HG03135 (cell line): Measurements from ENCODE around the gene SGO2.
"Not testable (repeated sequence)": the region's sequence is repeated elsewhere in the genome, so short reads cannot be mapped to it uniquely, and the experiment has no call there.

ENCODE experiments used
- ATAC-seq: cut with Tn5 transposase; IDR thresholded peaks from one replicate; pipeline ENCODE4 v1.9.1; 2021; ENCODE audit warnings: mild to moderate bottlenecking, moderate library complexity; ENCODE audit not compliant: unreplicated experiment

Gene SGO2

DNA sequence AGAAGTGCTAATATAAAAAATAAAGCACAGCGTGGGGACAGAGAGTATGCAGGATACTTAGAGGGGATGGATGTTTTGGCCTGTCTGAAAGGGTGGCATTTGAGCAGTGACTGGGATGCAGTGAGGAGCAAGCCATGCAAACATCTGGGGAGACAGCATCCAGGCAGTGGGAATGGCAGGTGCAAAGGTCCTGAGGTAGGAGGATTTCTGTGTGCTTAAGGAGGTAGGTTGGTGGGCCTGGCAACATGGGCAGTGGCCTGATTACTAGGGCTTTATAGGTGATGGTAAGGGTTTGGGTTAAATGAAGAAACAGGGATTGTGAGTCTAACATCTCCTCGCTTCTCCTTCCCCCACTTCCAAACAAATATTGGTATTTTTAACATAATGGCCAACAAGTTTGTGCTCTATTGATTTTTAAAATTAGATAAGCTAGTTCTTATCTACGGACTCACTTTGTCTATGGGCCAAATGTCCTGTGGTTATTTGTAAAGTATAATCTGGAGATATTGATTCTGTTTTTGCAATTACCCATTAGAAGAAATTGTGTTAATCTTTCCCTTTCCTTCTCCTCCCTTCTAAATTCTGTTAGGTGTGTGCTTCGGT lies 62.2 kb downstream of the SGO2 start:
- no peak for ATAC-seq

DNA sequence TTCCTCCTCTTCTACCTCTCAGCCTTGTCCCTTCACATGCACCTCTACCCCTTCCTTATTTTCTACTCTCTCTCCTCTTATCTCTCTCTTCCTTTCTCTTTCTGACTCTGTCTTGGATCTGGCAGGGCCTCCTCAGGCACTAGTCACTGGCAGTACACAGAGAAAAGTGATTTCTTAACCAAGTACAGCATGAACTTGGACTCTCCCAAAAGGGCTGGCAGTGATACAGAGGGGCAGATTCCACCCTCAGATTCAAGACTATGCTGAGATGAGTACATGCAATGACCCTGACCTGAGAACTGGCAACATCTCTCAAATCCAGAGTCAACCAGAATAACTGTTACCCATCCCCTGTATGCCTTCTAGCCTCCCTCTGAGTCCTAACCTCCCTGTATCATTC lies 64.1 kb downstream of the SGO2 start:
- ATAC-seq: no peak

DNA sequence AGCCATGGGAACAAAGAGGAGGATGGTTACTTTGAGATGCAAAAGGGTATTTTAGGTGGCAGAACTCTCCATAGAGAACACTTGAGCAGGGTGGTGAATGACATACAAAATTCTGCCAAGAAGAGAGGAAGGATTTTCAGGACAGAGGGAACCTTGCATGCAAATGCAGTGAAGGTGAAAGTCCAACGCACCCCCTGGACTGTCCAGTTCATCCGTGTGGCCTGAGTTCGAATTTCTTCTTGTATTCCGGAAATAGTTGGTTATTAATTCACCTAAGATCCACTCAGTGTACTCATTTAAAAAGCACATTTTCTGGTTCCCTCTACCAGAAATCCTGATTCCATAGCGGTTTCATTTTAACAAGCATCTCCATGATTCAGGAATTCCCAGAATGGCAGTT lies 65.3 kb downstream of the SGO2 start:
- no peak for ATAC-seq

DNA sequence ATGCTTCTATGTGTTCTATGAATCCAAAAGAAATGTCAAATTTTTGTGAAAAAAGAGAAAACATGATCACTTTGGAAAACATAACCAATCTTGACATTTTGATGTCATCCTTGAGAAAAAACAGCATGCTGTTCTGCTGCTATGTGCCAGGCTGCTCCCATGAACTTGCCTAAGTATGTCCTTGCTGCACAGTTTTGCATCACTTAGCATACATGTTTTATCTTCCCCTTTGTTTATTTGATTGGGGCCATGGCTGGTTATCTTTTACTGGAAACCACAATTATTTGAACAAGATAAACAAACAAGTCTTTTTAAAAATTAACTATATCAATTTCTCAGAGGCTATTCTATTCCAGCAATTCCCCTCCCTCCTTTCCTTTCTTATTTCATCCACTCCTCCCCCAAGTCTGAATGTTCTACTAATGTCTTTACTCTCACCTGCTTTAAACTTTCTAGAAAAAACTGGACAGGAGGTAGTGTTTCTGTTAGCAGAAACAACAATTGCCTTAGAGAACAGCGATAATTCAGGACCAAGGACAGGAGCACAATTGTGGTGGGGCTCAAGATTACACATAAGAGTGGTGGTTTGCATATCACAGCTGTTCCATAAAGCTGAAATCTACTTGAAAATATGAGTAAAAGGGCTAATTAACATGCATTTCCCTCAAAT lies 66.5 kb downstream of the SGO2 start:
- no peak for ATAC-seq

DNA sequence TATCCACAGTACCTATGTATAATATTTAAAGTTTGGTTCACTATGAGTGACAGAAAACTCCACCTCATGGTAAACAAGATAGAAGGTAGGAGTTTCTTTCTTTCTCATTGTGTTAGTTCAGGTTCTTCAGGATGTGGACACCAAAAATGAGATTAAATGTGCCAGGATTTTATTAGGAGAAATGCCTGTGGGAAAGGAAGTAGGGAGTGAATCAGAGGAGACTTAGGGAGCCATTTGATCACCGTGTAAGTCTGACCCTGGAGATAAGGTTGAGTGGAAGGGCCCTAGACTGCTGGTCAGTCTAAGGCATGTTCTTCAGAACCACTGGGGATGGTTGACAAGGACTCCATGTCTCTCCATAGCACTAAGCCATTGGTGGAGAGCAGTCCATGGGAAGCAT lies 67.9 kb downstream of the SGO2 start:
- no peak for ATAC-seq

DNA sequence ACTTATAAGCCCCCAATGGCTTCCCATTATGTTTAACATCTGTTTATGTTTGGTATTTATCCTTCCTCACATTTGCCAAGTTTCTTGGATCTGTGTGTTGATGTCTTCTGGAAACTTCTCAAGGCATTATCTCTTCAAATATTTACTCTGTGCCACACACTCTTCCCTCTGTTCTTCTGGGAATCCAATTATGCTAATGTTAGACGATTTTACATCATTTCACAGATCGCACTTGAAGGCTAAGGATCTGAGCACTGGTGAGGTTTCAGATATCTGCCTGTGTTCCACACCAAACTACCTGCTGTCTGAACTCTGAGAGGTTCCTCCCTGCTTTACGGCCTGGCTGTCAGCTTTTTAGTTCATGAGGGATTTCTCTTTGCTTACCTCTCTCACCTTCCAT lies 69.9 kb downstream of the SGO2 start:
- ATAC-seq: no peak

DNA sequence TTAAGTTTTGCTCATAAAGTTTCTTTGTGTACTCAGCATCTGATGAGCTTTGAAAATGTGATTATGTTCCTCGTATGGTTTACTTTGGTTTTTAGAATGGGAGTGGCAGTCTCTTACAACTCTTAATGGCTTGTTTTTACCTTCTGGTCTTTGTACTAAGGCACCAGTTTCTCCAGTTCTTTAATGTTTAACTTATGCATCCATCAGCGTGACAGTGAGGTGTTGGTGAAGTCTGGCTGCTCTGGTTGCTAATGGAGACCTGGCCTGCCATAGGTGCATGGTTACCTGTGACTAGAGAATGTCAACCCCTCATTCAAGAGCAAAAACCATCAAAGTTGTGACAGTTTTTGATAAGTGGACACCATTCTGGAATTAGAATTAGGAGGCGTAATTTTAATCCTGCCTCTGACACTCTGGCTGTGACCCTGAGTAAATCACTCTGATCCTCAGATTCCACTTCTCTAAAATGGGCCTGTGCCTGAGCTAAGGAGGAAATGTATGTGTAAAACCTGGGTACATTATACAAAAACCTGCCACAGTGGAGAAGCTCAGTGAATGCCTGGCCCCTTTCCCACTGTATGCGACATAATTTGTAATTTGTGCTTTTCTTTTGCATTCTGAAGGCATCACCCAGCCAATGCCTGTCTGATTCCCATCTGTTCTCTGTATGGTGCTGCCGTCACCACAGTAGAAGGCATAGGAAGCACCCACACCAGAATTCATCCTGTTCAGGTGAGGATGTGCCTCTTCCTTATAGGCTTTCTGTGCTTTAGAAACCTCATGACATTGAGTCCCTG lies 71.0 kb downstream of the SGO2 start:
- no peak for ATAC-seq

DNA sequence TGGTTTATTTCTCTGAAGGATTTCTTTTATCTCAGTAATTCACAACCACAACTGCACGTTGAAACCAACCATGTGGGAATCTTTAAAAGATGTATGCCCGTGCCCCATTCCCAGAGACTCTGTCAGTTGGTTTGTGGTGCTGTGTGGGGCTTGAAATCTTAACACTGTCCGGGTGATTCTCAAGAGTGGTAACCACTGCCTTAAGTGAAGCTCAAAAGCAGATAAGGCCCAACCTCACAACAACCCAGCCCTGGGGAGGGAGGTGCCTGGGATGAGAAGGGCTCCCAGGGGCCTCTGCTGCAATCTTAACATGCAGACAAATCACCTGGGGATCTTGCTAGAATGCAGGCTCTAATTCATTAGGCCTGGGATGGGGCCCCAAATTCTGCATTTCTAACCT lies 73.2 kb downstream of the SGO2 start:
- no peak for ATAC-seq

DNA sequence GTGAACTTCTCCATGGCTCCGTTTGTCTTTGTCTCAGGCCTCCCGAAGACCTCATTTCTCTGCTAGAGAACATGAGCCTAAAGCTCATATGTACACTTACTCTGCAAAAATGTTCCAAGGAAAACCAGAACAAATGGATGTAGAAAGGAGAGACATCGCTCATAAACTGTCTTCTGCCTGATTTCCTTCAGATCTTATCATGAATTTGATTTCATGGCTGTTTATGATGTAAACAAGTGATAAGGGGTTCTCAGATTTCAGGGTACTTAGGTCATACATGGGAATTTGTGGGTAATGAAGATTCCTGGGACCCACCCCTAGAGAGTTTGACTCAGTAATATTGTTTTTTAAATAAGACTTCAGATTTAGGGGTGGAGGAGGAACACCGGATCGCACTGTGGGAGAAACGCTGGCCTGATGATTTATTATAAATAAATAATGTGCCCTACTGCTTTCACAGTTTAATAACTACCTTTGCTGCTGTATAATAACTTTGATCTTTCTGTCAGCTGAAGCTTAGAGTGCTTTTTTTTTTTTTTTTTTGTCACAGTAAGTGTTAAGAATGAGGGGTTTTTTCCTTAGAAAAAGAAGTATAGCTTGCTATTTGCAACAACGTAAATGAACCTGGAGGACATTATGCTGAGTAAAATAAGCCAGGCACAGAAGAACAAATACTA lies 74.7 kb downstream of the SGO2 start:
- ATAC-seq: no peak

DNA sequence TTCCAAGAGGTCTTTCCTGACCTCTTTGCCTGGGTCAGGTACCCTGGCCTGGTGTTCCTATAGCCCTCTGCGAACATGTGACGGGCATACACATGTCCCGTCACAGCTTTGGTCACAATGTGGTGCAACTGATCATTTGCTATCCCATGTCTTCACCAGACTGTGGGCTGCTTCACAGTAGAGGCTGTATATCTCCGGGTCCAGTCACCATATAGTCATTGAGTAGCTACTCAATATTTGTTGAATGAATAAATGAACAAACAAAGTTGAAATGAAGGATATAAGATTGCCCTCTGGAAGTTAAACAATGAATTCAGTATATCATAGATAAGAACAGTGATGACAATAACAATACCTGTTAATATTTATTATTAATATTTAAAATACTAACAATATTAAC lies 76.6 kb downstream of the SGO2 start:
- ATAC-seq: no peak

DNA sequence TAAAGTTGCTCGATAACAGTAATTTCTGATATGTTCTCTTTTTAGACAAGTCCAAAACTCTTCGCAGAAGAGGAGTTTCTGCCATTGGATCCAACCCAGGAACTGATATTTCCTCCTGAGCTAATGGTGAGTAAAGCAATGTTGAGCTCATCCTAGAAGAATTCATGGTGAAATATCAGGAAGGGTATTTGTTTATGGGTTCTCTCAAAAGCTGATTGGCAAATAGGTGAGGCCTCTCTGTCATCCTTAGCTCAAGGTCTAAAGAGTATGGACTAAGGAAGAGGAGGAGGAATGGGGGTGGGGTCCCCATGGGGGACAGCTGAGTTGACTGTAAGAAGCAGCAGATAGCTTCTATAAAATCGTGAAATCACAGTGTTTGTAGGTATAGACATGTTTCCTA lies 78.0 kb downstream of the SGO2 start:
- no peak for ATAC-seq

DNA sequence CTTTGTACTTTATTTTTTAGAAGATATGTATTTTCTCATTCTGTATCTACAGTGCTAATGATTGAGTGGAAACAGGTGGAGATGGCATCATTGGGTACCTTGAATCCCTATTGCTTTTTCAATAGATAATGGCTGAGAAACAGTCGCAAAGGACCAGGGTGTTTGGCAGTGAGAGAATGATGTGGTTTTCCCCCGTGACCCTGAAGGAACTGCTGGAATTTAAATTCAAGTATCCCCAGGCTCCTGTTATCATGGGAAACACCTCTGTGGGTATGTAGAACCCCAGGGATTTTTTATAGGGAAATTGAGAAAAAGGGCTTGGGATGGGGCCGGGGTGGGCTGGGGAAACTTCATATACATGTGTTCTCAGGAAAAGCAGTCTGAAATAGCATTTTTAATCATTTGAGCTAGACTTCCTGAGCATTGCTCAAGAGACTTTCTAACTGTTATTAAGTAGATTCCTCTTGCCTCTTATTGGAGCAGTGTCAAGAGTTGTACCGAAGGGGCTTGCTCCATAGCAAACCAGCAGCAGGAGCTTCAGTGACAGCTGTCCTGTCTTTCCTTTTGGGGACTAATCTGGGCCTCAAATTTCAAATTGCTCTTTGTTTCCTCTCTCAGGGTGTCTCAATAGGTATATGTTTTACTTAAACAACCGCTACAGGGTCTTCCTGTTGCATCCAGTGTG lies 78.7 kb downstream of the SGO2 start:
- ATAC-seq: no peak

DNA sequence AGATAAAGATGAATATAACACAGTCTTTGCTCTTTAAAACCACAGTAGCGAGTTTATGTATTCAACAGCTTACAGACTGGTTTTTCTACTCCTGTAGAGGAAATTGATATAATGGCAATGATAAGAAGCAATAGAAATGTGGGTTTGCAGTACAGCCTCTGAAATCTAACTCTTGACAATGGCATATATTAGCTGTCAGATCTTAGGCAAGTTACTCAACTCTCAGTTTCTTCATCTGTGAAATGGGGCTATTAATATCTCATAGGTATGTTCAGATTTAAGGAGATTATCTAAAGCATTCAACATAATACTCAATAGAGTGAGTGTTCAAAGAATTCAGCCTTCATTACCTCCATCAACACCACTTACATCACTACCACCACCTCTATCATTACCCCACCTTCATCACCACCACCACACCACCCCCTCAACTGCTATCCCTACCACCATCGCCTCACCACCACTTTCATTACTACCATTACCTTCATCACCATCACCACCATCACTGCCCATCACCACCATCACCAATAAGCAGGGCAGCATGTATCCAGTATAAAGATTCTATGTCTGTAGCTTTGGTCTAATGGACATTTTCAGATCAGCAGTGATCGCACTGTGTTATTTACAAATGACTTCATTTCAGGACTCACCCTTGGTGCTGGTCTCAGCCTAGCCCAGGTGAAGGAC lies 82.5 kb downstream of the SGO2 start:
- no peak for ATAC-seq

DNA sequence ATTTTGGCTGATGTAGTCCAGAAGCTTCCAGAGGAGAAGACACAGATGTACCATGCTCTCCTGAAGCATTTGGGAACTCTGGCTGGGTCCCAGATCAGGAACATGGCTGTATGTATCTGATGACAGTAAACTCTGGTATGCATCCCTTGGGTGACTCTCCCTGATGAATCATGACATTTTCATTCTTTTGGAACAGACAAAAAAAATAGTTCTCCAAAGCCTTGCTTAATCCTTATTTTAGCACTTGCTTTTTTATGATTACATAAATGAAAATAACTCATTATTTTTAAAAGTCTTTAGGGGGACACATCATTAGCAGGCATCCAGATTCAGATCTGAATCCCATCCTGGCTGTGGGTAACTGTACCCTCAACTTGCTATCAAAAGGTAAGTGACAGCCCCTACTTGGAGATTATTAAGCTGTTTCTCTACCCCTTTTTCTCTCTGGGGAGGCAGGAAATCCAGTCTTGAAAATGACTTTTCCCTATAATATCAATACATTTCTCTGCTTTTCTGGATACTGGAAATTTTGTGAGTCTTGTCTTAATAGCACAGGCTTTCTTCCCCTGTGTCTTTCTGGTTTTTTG lies 83.1 kb downstream of the SGO2 start:
- ATAC-seq: no peak

DNA sequence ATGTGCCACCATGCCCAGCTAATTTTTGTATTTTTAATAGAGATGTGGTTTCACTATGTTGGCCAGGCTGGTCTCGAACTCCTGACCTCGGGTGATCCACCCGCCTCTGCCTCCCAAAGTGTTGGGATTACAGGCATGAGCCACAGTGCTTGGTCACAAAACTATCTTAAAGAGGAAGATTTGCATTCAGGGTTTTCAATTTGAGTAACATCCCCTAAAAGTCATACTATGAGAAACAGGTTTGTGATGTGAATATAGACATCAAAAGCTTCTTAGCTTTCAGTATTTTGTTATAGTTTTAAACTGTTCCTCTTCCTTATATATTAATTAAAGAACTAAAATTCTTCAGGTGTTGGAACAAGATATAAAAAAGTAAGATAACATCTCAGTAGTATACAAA lies 84.2 kb downstream of the SGO2 start:
- not testable (repeated sequence) for ATAC-seq

DNA sequence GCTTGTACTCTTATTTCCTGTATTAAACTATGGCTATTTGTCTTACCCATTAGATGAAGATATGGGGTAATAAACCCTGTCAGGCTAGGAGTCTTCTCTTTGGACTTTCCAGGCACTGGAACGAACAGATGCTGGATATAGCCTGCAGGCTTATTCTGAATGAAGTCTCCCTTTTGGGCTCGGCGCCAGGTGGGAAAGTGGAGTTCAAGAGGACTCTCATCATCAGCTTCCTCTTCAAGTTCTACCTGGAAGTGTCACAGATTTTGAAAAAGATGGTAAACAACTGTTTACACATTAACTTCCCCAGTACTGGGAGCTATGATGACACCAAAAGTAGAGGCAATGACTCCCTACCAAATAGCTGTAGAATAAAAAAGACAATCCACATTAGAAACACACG lies 87.7 kb downstream of the SGO2 start:
- ATAC-seq: no peak

DNA sequence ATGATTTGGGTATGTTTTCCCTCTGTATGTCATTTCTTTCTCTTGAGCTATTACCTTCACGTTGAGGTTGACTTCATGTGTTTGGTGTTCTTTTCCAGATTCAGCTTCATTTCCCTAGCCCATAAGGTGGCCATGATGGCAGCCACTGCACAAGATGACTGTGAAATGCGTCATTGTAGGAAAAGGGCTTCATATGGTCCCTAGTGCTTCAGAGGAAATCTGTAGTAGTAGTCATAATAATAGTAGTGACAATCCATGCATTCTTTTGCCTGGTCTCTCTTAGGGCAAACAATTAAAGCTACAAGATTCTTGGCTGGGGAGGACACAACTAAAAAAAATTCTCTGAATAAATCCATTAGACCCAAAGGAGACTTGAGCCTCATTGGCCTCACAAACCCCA lies 88.2 kb downstream of the SGO2 start:
- no peak for ATAC-seq

DNA sequence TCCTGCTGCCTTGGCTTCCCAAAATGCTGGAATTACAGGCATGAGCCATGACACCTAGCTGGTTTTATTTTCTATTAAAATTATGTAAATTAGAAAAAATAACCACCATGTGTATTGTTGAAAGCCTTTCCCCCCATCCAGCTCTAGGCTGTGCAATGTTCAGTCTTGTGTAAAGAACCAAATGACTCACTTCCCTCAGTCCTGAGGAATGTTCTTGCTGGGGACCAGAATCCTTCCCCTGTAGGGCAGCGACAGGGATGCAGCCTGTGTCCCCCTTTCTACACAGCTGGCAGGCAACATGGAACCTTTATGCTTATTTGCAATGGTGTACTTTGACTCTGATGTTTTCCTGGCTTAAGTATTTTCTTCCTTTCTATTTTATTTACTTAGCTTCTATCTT lies 89.2 kb downstream of the SGO2 start:
- ATAC-seq: no peak

DNA sequence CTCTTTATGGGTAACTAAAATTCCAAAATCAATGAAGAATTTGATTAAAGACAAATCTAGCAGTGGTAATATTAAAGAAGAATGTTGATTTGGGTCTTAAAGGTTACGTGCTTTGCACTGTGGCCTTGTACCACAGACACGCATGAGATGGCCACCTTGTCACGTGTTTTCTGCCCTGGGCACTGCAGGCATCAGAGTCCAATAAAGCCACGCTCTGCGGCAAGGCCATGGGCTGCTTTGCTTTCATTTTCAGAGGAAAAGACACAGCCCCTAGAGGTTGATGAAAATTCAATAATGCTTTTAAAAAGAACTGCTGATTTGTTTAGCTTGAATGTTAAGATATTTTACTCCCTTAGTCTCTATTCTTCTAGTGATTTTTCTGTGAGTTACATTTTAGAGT lies 90.2 kb downstream of the SGO2 start:
- ATAC-seq: no peak

DNA sequence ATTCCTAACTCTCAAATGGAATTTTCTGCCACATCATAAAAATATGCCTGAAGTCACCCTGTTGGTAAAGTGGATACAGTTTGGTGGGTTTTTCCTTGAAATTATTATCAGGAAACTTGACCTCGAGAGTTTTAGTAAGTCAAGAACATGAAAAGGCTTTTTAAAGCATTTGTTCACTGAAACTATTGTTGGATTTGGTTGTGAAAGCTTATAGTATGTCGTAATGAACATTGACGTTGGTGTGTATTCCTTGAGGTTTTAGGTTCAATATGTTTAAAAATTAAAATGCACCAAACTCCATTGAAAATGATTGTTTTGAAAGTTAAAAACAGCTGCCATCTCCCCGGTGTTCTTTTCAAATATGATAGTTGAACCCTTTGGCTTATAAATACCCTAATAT lies 90.6 kb downstream of the SGO2 start:
- no peak for ATAC-seq
